ENCODE measurements around the gene FAM78B. TPM values are rescaled to one million over a fixed set of nuclear protein-coding genes. Genes with fewer than 3 reads are reported as not detected.

The FAM78B gene
- total and polyA plus RNA-seq, 2 donors, result 0.28 to 0.48 TPM

- Histone ChIP-seq H3K4me3 (ENCODE audit: low read length in 2 of 2) (no peak overlapping the region), H3K9me3 (ENCODE audit: control insufficient read depth in 2 of 2, insufficient read depth in 1 of 2, low read length in 1 of 2) (no peaks in the 10 kb centered on the region), H3K4me1 (ENCODE audit: control insufficient read depth in 2 of 2, insufficient read depth in 2 of 2, low read length in 2 of 2) (no peaks in the 10 kb centered on the region), H3K36me3 (ENCODE audit: control insufficient read depth in 2 of 2, insufficient read depth in 2 of 2, low read length in 1 of 2) (no peaks in the 10 kb centered on the region), H3K27me3 (ENCODE audit: control insufficient read depth in 2 of 2, insufficient read depth in 1 of 2, low read length in 1 of 2) (no peaks in the 10 kb centered on the region), H3K27ac (ENCODE audit: low read depth in 1 of 2, low read length in 1 of 2) (no peak overlapping the region)
- no peak for DNase-seq (ENCODE audit: low read depth in 6 of 9, low spot score in 9 of 9)
- WGBS, result 93% methylated on average over 4 of the region's 4 CpGs
Observed at GRCh38 chr1:166088572-166088955, 78.2 kb downstream of the FAM78B start.

DNA sequence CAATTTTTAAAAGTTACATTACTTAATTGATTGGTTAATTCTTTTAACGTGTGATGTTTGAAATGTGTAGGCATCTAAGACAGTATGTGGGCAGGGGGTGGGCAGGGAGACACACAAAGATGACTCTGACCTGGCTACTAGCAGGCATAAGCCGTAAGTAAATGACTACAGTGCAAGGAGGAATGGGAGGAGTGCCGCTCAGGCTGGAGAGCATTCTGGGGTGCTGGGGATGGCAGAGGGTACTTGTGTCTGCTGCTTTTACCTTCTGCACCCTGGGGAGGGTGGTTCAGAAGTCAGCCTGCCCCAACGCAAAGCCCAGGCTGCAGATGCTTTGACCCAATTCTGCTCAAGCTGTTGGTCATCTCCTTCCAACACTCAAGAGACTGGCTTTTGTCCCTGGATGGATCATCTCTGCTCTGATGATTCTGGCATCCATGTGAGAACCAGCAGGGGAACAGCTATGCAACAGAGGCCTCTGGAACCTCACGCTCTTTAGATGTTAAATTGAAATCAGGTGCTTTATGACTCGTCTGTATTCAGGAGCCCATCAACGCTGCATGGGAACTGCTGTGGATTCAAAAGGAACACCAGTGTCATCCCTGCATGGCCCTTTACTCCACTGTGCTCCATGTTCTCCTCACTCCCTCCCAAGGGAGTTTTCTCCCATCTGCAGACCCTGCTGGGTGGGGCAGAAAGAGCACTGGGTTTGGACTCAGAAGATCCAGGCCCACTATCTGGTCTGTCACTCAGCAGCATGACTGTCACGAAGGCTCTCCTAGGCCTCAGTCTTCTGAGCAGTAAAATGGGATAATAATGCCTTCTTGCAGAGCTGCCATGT, 78.8 kb downstream of the FAM78B start:
- H3K4me1 ChIP-seq (ENCODE audit: control insufficient read depth in 2 of 2, insufficient read depth in 2 of 2, low read length in 2 of 2), result no peaks in the 10 kb centered on the region
- H3K4me3 ChIP-seq (ENCODE audit: low read length in 2 of 2), result no peak overlapping the region
- H3K27me3 ChIP-seq (ENCODE audit: control insufficient read depth in 2 of 2, insufficient read depth in 1 of 2, low read length in 1 of 2), result no peaks in the 10 kb centered on the region
- WGBS, result 92% methylated on average over 8 of the region's 8 CpGs
- no peak for DNase-seq (ENCODE audit: low read depth in 6 of 9, low spot score in 9 of 9)
- no peak overlapping the region for H3K27ac ChIP-seq (ENCODE audit: low read depth in 1 of 2, low read length in 1 of 2)
- no peaks in the 10 kb centered on the region for H3K9me3 ChIP-seq (ENCODE audit: control insufficient read depth in 2 of 2, insufficient read depth in 1 of 2, low read length in 1 of 2)
- H3K36me3 ChIP-seq (ENCODE audit: control insufficient read depth in 2 of 2, insufficient read depth in 2 of 2, low read length in 1 of 2), result no peaks in the 10 kb centered on the region

DNA sequence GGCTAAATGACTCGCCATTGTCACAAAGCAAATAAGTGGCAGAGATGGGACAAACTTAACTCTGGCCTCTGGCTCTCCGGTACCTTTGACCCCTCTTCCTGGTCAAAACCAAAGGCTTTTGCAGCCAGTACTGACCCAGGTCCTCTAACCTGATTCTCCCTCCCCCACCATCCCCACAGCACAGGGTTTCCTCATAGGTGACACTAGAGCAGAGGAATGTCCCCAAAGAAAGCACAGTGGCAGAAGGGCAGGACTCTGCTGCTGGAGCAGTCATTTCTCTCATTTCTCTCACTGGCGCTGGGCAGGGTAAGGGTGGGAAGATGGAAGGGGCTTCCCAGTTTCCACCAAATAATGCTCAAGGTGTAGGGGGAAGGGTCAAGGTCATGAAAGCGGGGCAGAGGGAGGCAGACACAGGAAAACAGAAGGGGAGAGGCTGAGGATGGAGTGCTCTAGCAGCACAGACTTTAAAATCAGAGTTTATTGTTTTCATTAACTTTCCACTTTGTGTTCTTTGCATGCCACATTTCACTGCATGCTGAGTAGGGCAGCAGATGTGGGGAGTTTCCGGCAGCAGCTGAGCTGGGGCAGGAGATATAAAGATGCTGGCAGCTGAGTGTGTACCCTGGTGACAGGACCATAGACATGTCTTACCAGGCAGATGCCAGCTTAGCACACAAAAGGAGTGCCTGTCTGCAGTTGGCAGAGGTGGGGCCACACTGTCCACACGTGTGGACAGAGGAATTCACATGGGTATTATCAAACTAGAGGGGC, 80.5 kb downstream of the FAM78B start:
- Histone ChIP-seq H3K36me3 (ENCODE audit: control insufficient read depth in 2 of 2, insufficient read depth in 2 of 2, low read length in 1 of 2) (no peaks in the 10 kb centered on the region), H3K9me3 (ENCODE audit: control insufficient read depth in 2 of 2, insufficient read depth in 1 of 2, low read length in 1 of 2) (no peaks in the 10 kb centered on the region), H3K4me1 (ENCODE audit: control insufficient read depth in 2 of 2, insufficient read depth in 2 of 2, low read length in 2 of 2) (no peaks in the 10 kb centered on the region), H3K4me3 (ENCODE audit: low read length in 2 of 2) (no peak overlapping the region), H3K27ac (ENCODE audit: low read depth in 1 of 2, low read length in 1 of 2) (no peak overlapping the region), H3K27me3 (ENCODE audit: control insufficient read depth in 2 of 2, insufficient read depth in 1 of 2, low read length in 1 of 2) (no peaks in the 10 kb centered on the region)
- no peak for DNase-seq (ENCODE audit: low read depth in 6 of 9, low spot score in 9 of 9)
- 89% methylated on average over 6 of the region's 6 CpGs for WGBS

GRCh38 chr1:166084613-166085012, 82.2 kb downstream of the FAM78B start:
- DNase-seq (ENCODE audit: low read depth in 6 of 9, low spot score in 9 of 9), result no peak
- no peaks in the 10 kb centered on the region for H3K27me3 ChIP-seq (ENCODE audit: control insufficient read depth in 2 of 2, insufficient read depth in 1 of 2, low read length in 1 of 2)
- 88% methylated on average over 3 of the region's 3 CpGs for WGBS
- H3K4me1 ChIP-seq (ENCODE audit: control insufficient read depth in 2 of 2, insufficient read depth in 2 of 2, low read length in 2 of 2), result no peaks in the 10 kb centered on the region
- no peak overlapping the region for H3K27ac ChIP-seq (ENCODE audit: low read depth in 1 of 2, low read length in 1 of 2)
- no peak overlapping the region for H3K4me3 ChIP-seq (ENCODE audit: low read length in 2 of 2)
- H3K9me3 ChIP-seq (ENCODE audit: control insufficient read depth in 2 of 2, insufficient read depth in 1 of 2, low read length in 1 of 2), result no peaks in the 10 kb centered on the region
- no peaks in the 10 kb centered on the region for H3K36me3 ChIP-seq (ENCODE audit: control insufficient read depth in 2 of 2, insufficient read depth in 2 of 2, low read length in 1 of 2)

DNA sequence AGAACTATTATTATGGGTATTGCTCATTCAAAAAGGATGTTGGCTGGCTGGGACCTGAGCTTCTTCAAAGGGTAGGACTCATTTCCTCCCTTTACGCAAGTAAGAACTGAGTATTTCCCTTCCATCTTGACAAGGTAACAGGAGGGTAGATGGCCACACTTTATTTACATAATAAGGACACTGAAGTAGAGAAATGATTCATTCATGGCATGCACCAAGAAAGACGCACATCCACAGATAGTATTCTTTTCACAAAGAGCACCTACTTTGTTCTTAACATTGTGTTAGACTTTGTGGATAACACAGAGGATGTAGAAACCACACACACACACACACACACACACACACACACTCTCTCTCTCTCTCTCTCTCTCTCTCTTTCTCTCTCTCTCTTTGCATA, 82.9 kb downstream of the FAM78B start:
- Histone ChIP-seq H3K36me3 (ENCODE audit: control insufficient read depth in 2 of 2, insufficient read depth in 2 of 2, low read length in 1 of 2) (no peaks in the 10 kb centered on the region), H3K27me3 (ENCODE audit: control insufficient read depth in 2 of 2, insufficient read depth in 1 of 2, low read length in 1 of 2) (no peaks in the 10 kb centered on the region), H3K4me1 (ENCODE audit: control insufficient read depth in 2 of 2, insufficient read depth in 2 of 2, low read length in 2 of 2) (no peaks in the 10 kb centered on the region), H3K27ac (ENCODE audit: low read depth in 1 of 2, low read length in 1 of 2) (no peak overlapping the region), H3K9me3 (ENCODE audit: control insufficient read depth in 2 of 2, insufficient read depth in 1 of 2, low read length in 1 of 2) (no peaks in the 10 kb centered on the region), H3K4me3 (ENCODE audit: low read length in 2 of 2) (no peak overlapping the region)
- 48% methylated on average over 2 of the region's 2 CpGs for WGBS
- no peak for DNase-seq (ENCODE audit: low read depth in 6 of 9, low spot score in 9 of 9)

DNA sequence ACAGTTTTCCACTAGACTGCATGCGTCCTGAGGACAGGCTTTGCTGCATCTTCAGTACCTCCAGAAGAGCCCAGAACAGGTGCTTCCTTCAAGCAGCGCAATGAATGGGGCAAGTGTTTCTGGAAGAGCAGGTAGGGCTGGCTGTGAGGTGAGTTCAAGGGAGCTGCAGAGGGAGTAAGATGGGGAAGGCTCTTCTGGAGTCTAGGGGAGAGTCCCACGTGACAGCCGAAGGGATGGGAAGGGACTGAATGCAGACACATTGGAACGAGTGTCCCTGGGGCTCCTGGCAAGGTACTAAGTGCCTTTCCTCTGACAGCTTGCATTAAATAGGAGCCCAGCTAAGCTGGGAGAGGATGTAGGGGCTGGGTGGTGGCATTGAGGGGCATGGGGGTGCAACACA, 84.2 kb downstream of the FAM78B start:
- no peaks in the 10 kb centered on the region for H3K27me3 ChIP-seq (ENCODE audit: control insufficient read depth in 2 of 2, insufficient read depth in 1 of 2, low read length in 1 of 2)
- no peaks in the 10 kb centered on the region for H3K4me1 ChIP-seq (ENCODE audit: control insufficient read depth in 2 of 2, insufficient read depth in 2 of 2, low read length in 2 of 2)
- no peak overlapping the region for H3K4me3 ChIP-seq (ENCODE audit: low read length in 2 of 2)
- no peak for DNase-seq (ENCODE audit: low read depth in 6 of 9, low spot score in 9 of 9)
- no peak overlapping the region for H3K27ac ChIP-seq (ENCODE audit: low read depth in 1 of 2, low read length in 1 of 2)
- 97% methylated on average over 5 of the region's 5 CpGs for WGBS
- no peaks in the 10 kb centered on the region for H3K36me3 ChIP-seq (ENCODE audit: control insufficient read depth in 2 of 2, insufficient read depth in 2 of 2, low read length in 1 of 2)
- H3K9me3 ChIP-seq (ENCODE audit: control insufficient read depth in 2 of 2, insufficient read depth in 1 of 2, low read length in 1 of 2), result no peaks in the 10 kb centered on the region

DNA sequence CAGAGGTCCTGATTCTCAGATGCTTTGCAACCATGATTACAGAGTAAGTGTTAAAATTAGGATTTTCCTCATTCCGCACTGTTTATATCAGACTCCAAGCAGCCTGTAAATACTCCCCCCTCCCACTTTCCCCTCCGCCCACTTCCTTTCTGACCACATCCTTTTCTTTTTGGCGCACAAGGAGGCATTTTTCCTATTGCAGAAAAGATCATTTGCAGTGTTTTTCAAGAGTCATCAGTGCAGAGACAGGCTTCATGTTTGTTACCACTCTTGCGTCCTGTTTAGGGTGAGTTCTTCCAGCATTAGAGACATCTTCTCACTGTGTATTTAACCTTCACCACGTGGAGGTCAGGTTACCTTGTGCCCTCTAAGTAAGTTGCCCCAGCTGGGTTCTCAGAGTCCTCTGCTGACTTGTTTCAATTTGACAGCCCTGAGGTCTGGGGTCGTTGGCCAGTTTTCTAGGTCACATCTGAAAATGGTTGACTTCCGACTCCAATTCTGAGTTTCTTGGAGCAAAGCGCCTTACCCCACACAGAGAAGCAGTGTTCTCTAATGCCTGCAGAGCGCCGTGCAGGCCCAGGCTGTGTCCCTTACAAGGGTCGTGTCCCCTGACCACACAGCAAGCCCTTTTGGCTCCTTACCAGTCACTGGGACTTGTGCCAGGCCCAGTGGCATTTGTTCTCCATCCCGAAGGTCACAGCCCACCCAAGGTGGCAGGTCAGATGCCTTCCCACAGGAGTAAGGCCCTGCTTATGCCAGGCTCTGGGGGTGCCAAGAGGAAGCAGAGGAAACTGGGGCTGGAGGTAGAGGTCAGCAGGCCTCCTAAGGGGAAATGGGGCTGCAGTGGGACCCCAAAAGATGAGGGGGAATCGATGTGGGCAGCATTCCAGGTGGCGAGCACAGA, 85.6 kb downstream of the FAM78B start:
- H3K27me3 ChIP-seq (ENCODE audit: control insufficient read depth in 2 of 2, insufficient read depth in 1 of 2, low read length in 1 of 2), result no peaks in the 10 kb centered on the region
- no peaks in the 10 kb centered on the region for H3K9me3 ChIP-seq (ENCODE audit: control insufficient read depth in 2 of 2, insufficient read depth in 1 of 2, low read length in 1 of 2)
- no peak overlapping the region for H3K27ac ChIP-seq (ENCODE audit: low read depth in 1 of 2, low read length in 1 of 2)
- WGBS, result 69% methylated on average over 14 of the region's 14 CpGs
- H3K36me3 ChIP-seq (ENCODE audit: control insufficient read depth in 2 of 2, insufficient read depth in 2 of 2, low read length in 1 of 2), result no peaks in the 10 kb centered on the region
- peak in 1 of 9 donors; percentile 5 for DNase-seq (ENCODE audit: low read depth in 6 of 9, low spot score in 9 of 9)
- no peak overlapping the region for H3K4me3 ChIP-seq (ENCODE audit: low read length in 2 of 2)
- H3K4me1 ChIP-seq (ENCODE audit: control insufficient read depth in 2 of 2, insufficient read depth in 2 of 2, low read length in 2 of 2), result no peaks in the 10 kb centered on the region

DNA sequence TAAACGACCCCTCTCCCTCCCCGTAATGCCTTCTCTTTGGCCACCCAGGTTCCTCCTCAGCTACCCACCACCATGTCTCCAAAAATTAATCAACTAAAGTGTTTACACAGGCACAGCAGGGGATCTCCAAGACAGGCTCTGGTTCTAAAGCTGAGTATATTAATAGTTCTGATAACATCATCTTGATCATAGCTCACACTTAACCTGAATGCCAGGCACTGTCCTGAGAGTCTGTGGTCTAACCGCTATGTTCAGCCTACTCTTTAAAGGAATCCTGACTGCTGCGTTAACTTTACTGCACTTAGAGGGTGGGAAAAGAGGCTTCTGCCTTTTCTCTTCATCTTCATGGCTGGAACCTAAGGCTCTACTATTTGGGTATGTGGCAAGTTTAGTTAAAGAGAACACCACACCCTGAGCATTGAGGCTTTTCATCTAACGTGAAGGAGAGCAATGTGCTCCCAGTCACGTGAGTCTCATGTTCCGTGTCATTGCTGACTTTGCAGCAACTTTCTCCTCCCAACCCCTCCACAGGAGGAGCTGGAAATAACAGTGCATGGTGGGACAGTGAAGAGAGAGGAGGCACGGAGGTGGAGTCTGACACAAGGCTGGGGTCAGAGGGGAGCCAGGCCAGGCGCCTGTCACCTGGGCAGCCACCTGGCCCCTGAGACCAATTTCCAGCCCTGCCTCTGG, 86.4 kb downstream of the FAM78B start:
- Histone ChIP-seq H3K27me3 (ENCODE audit: control insufficient read depth in 2 of 2, insufficient read depth in 1 of 2, low read length in 1 of 2) (no peaks in the 10 kb centered on the region), H3K9me3 (ENCODE audit: control insufficient read depth in 2 of 2, insufficient read depth in 1 of 2, low read length in 1 of 2) (no peaks in the 10 kb centered on the region), H3K27ac (ENCODE audit: low read depth in 1 of 2, low read length in 1 of 2) (no peak overlapping the region), H3K4me1 (ENCODE audit: control insufficient read depth in 2 of 2, insufficient read depth in 2 of 2, low read length in 2 of 2) (no peaks in the 10 kb centered on the region), H3K36me3 (ENCODE audit: control insufficient read depth in 2 of 2, insufficient read depth in 2 of 2, low read length in 1 of 2) (no peaks in the 10 kb centered on the region), H3K4me3 (ENCODE audit: low read length in 2 of 2) (no peak overlapping the region)
- WGBS, result 70% methylated on average over 9 of the region's 9 CpGs
- DNase-seq (ENCODE audit: low read depth in 6 of 9, low spot score in 9 of 9), result no peak

All from thymus (tissue), 11 donors.